GM12874 (cell line): ENCODE results near the gene HEXIM2.

ENCODE experiments used
- CTCF ChIP-seq: IDR thresholded peaks from 2 replicates; pipeline ENCODE4 v1.5.1; 2011; ENCODE audit warnings: low read depth, mild to moderate bottlenecking, control low read depth, low read length, moderate library complexity; ENCODE audit not compliant: insufficient read depth

The HEXIM2 gene

GRCh38 chr17:45147581-45148182 lies 14.0 kb upstream of the HEXIM2 start:
- TF ChIP-seq CTCF, result no peak

GRCh38 chr17:45148183-45149036 lies 13.3 kb upstream of the HEXIM2 start, which contains the start of gene HEXIM1:
HEXIM1 (plus strand) TSS chr17:45148475; CDS start chr17:45149191, 716 bp downstream.
- TF ChIP-seq CTCF, result no peak

GRCh38 chr17:45149037-45149668 lies 12.5 kb upstream of the HEXIM2 start:
- peak; percentile 91 for TF ChIP-seq CTCF

GRCh38 chr17:45149669-45150664 lies 11.7 kb upstream of the HEXIM2 start:
- no peak for TF ChIP-seq CTCF

GRCh38 chr17:45150911-45151809 lies 10.5 kb upstream of the HEXIM2 start:
- no peak for TF ChIP-seq CTCF

GRCh38 chr17:45155029-45155428 lies 6.6 kb upstream of the HEXIM2 start:
- TF ChIP-seq CTCF, result no peak
